HepG2 (cell line): ENCODE measurements around the gene ZMYND19. TPM values are rescaled to one million over a fixed set of nuclear protein-coding genes. Genes with fewer than 3 reads are reported as not detected.

ENCODE experiments used
- CEBPB ChIP-seq: IDR thresholded peaks from 2 replicates; pipeline ENCODE4 v1.6.1; 2011; ENCODE audit warnings: low read depth, low read length, improper control_type of control experiment, borderline replicate concordance
- EP300 ChIP-seq, 3 experiments: sonication (generic) in 1 of 3; formaldehyde crosslinking in 1 of 3; IDR thresholded peaks; 2 replicates each; pipeline versions ENCODE4 v1.5.1 to v1.6.1; 2011 to 2020; ENCODE audit warnings: low read depth in 2 of 3, low read length in 2 of 3, borderline replicate concordance in 1 of 3, improper control_type of control experiment in 1 of 3, mild to moderate bottlenecking in 1 of 3, missing genetic modification reagents in 1 of 3, moderate library complexity in 1 of 3
- FOXM1 ChIP-seq: sonication (generic); formaldehyde crosslinking; IDR thresholded peaks from 2 replicates; pipeline ENCODE4 v1.5.0; 2020; ENCODE audit warnings: missing genetic modification reagents
- HIVEP1 ChIP-seq: sonication (generic); formaldehyde crosslinking; IDR thresholded peaks from 2 replicates; pipeline ENCODE4 v1.4.0; 2020; ENCODE audit warnings: mild to moderate bottlenecking, missing genetic modification reagents
- MBNL3 ChIP-seq: fragments of 250-450 bp; sonication (Bioruptor Pico); conservative IDR thresholded peaks from 2 replicates; pipeline ENCODE4 v1.8.0; 2022; ENCODE audit warnings: mild to moderate bottlenecking, inconsistent platforms
- MTF1 ChIP-seq: sonication (generic); formaldehyde crosslinking; IDR thresholded peaks from 2 replicates; pipeline ENCODE4 v1.5.0; 2020; ENCODE audit warnings: missing genetic modification reagents
- PHF5A ChIP-seq: IDR thresholded peaks from one replicate; pipeline ENCODE4 v1.6.1; 2018; ENCODE audit warnings: low read depth, missing genetic modification reagents; ENCODE audit not compliant: unreplicated experiment
- RORA ChIP-seq: sonication (generic); formaldehyde crosslinking; IDR thresholded peaks from 2 replicates; pipeline ENCODE4 v1.5.0; 2020; ENCODE audit warnings: mild to moderate bottlenecking, missing genetic modification reagents, moderate library complexity
- TMF1 ChIP-seq: sonication (generic); formaldehyde crosslinking; IDR thresholded peaks from 2 replicates; pipeline ENCODE4 v1.8.1; 2022; ENCODE audit warnings: low read depth, missing genetic modification reagents
- XRCC5 ChIP-seq: fragments of 200-400 bp; formaldehyde crosslinking; optimal IDR thresholded peaks from 2 replicates; pipeline ENCODE3; 2017; ENCODE audit warnings: mild to moderate bottlenecking, low read length
- ZC3H4 ChIP-seq: sonication (generic); formaldehyde crosslinking; IDR thresholded peaks from 2 replicates; pipeline ENCODE4 v1.4.0; 2020; ENCODE audit warnings: missing genetic modification reagents, borderline replicate concordance
- ZNF274 ChIP-seq: sonication (generic); formaldehyde crosslinking; IDR thresholded peaks from 2 replicates; pipeline ENCODE4 v1.5.1; 2020; ENCODE audit warnings: mild to moderate bottlenecking, missing genetic modification reagents
- ZNF530 ChIP-seq: sonication (generic); formaldehyde crosslinking; IDR thresholded peaks from 2 replicates; pipeline ENCODE4 v1.5.0; 2020; ENCODE audit warnings: low read depth, mild to moderate bottlenecking, missing genetic modification reagents
- ZNF761 ChIP-seq: sonication (generic); formaldehyde crosslinking; conservative IDR thresholded peaks from 2 replicates; pipeline ENCODE4 v1.4.0; 2020; ENCODE audit warnings: mild to moderate bottlenecking, missing genetic modification reagents
- ZNF891 ChIP-seq: sonication (generic); formaldehyde crosslinking; IDR thresholded peaks from 2 replicates; pipeline ENCODE4 v1.5.0; 2020; ENCODE audit warnings: mild to moderate bottlenecking, missing genetic modification reagents
- polyA plus RNA-seq, 8 experiments: library from polyadenylated mRNA; depleted of rRNA in 3 of 8; stranded (reverse) in 7 of 8; unstranded in 1 of 8; fragments of >200 nt; fragmentation: Illumina TruSeq in 4 of 8; extraction: Trizol in 4 of 8; gene quantifications; 2 replicates each; pipeline versions ENCODE4 v1.2.1 to v1.2.3, GENCODE V29; 2011 to 2016; ENCODE audit warnings: low read depth in 4 of 8, missing spikeins in 1 of 8, mixed read lengths in 1 of 8; ENCODE audit not compliant: insufficient read depth in 1 of 8
- total RNA-seq, 5 experiments: library from RNA; depleted of rRNA; stranded (reverse); fragments of >200 nt; fragmentation: Illumina TruSeq; extraction: Trizol; gene quantifications; 2 replicates each; pipeline ENCODE4 v1.2.3, GENCODE V29; 2016; ENCODE audit warnings: low read depth in 1 of 5
- TF ChIP-seq, protein P1 (sequence below): sonication (generic); formaldehyde crosslinking; IDR thresholded peaks from 2 replicates; pipeline ENCODE4 v1.5.1; 2020; ENCODE audit warnings: missing genetic modification reagents, mild to moderate bottlenecking, borderline replicate concordance
- TF ChIP-seq, protein P2 (sequence below): sonication (generic); formaldehyde crosslinking; IDR thresholded peaks from 2 replicates; pipeline ENCODE4 v1.5.0; 2020; ENCODE audit warnings: missing genetic modification reagents
- TF ChIP-seq, protein P3 (sequence below): IDR thresholded peaks from 2 replicates; pipeline ENCODE4 v1.6.1; 2012; ENCODE audit warnings: low read length, improper control_type of control experiment
- TF ChIP-seq, protein P4 (sequence below): IDR thresholded peaks from 2 replicates; pipeline ENCODE4 v1.6.1; 2016; ENCODE audit warnings: missing compliant biosample characterization, missing genetic modification reagents, borderline replicate concordance
- TF ChIP-seq, protein P5 (sequence below): sonication (generic); formaldehyde crosslinking; IDR thresholded peaks from 2 replicates; pipeline ENCODE4 v1.4.0; 2020; ENCODE audit warnings: missing genetic modification reagents, mild to moderate bottlenecking, borderline replicate concordance

Gene ZMYND19
- total and polyA plus RNA-seq, 2 of the 13 experiments (the other 11 are each of a cell fraction or from before 2014, with no cell fraction given): 21.3 to 38.7 TPM

DNA sequence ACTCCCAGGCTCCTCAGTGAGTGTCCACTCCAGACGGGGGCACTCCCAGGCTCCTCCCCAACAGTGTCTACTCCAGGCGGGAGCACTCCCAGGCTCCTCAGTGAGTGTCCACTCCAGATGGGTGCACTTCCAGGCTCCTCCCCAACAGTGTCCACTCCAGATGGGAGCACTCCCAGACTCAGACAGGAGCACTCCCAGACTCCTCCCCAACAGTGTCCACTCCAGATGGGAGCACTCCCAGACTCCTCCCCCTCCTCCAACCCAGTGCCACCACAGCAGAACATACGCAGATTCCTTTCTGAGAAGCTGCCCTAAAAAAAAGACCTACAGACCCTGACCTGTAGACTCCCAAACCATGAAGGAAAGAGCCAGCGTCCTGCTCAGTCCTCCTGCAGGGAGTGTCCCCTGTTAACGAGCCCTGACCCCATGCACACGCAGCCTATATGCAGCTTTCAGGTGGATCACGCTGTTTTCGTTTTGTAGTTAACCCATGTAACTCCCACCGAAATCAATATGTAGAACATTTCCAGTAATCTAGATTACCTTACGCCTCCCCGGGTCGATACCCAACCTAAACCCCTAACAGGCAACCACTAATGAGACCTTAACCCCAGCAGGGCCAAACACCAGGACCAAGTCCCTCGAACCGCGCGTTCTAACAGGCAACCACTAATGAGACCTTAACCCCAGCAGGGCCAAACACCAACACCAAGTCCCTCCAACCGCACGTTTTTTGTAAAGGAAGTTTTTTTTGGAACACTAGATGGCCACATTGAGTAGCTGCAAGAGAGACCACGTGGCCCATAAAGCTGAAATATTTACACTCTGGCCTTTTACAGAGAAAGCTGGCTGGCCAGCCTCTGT lies 55.8 kb downstream of the ZMYND19 start (continued):
- TF ChIP-seq, protein P1, sequence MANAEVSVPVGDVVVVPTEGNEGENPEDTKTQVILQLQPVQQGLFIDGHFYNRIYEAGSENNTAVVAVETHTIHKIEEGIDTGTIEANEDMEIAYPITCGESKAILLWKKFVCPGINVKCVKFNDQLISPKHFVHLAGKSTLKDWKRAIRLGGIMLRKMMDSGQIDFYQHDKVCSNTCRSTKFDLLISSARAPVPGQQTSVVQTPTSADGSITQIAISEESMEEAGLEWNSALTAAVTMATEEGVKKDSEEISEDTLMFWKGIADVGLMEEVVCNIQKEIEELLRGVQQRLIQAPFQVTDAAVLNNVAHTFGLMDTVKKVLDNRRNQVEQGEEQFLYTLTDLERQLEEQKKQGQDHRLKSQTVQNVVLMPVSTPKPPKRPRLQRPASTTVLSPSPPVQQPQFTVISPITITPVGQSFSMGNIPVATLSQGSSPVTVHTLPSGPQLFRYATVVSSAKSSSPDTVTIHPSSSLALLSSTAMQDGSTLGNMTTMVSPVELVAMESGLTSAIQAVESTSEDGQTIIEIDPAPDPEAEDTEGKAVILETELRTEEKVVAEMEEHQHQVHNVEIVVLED: 0 out of 2 replicates have a peak, but pooled peaks have one; percentile 17
- TF ChIP-seq, protein P2, sequence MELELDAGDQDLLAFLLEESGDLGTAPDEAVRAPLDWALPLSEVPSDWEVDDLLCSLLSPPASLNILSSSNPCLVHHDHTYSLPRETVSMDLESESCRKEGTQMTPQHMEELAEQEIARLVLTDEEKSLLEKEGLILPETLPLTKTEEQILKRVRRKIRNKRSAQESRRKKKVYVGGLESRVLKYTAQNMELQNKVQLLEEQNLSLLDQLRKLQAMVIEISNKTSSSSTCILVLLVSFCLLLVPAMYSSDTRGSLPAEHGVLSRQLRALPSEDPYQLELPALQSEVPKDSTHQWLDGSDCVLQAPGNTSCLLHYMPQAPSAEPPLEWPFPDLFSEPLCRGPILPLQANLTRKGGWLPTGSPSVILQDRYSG: no peak
- TF ChIP-seq ZNF891 (CRISPR knock-in tag): no peak
- TF ChIP-seq, protein P3, sequence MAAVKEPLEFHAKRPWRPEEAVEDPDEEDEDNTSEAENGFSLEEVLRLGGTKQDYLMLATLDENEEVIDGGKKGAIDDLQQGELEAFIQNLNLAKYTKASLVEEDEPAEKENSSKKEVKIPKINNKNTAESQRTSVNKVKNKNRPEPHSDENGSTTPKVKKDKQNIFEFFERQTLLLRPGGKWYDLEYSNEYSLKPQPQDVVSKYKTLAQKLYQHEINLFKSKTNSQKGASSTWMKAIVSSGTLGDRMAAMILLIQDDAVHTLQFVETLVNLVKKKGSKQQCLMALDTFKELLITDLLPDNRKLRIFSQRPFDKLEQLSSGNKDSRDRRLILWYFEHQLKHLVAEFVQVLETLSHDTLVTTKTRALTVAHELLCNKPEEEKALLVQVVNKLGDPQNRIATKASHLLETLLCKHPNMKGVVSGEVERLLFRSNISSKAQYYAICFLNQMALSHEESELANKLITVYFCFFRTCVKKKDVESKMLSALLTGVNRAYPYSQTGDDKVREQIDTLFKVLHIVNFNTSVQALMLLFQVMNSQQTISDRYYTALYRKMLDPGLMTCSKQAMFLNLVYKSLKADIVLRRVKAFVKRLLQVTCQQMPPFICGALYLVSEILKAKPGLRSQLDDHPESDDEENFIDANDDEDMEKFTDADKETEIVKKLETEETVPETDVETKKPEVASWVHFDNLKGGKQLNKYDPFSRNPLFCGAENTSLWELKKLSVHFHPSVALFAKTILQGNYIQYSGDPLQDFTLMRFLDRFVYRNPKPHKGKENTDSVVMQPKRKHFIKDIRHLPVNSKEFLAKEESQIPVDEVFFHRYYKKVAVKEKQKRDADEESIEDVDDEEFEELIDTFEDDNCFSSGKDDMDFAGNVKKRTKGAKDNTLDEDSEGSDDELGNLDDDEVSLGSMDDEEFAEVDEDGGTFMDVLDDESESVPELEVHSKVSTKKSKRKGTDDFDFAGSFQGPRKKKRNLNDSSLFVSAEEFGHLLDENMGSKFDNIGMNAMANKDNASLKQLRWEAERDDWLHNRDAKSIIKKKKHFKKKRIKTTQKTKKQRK: no peak
- no peak for TF ChIP-seq FOXM1 (CRISPR knock-in tag)
- TF ChIP-seq XRCC5: peak; percentile 63
- TF ChIP-seq, protein P4, sequence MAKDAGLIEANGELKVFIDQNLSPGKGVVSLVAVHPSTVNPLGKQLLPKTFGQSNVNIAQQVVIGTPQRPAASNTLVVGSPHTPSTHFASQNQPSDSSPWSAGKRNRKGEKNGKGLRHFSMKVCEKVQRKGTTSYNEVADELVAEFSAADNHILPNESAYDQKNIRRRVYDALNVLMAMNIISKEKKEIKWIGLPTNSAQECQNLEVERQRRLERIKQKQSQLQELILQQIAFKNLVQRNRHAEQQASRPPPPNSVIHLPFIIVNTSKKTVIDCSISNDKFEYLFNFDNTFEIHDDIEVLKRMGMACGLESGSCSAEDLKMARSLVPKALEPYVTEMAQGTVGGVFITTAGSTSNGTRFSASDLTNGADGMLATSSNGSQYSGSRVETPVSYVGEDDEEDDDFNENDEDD: peak; percentile 49; the same call in 1 of the 2 replicates
- TF ChIP-seq PHF5A: peak; percentile 37
- TF ChIP-seq ZNF530: no peak
- TF ChIP-seq MTF1 (CRISPR knock-in tag): no peak
- TF ChIP-seq RORA (CRISPR knock-in tag): no peak
- no peak for TF ChIP-seq MBNL3 (CRISPR knock-in tag)
- TF ChIP-seq EP300 (IDR thresholded peaks at IDR 0.05; ENCODE audit: low read depth in 2 of 2, low read length in 2 of 2): no peak
- TF ChIP-seq EP300 (CRISPR knock-in tag; IDR thresholded peaks at IDR 0.05; ENCODE audit: borderline replicate concordance): no peak
- TF ChIP-seq ZNF761 (CRISPR knock-in tag): no peak
- TF ChIP-seq CEBPB: no peak
- TF ChIP-seq, protein P5, sequence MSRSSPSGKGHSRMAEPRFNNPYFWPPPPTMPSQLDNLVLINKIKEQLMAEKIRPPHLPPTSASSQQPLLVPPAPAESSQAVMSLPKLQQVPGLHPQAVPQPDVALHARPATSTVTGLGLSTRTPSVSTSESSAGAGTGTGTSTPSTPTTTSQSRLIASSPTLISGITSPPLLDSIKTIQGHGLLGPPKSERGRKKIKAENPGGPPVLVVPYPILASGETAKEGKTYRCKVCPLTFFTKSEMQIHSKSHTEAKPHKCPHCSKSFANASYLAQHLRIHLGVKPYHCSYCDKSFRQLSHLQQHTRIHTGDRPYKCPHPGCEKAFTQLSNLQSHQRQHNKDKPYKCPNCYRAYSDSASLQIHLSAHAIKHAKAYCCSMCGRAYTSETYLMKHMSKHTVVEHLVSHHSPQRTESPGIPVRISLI: peak; percentile 55; the same call in 1 of the 2 replicates
- TF ChIP-seq ZC3H4 (CRISPR knock-in tag): no peak
- 0 out of 2 replicates have a peak, but pooled peaks have one; percentile 30 for TF ChIP-seq ZNF274 (CRISPR knock-in tag)
- TF ChIP-seq HIVEP1 (CRISPR knock-in tag): no peak
- no peak; the same call in 1 of the 2 replicates for TF ChIP-seq TMF1 (CRISPR knock-in tag)
